GM18526 (cell line): ENCODE results near the gene PBX3.

Experiments
- POLR2A ChIP-seq: IDR thresholded peaks from 3 replicates; pipeline ENCODE4 v1.6.1; 2011; ENCODE audit not compliant: insufficient read length; ENCODE audit errors: extremely low read depth

Gene PBX3

DNA sequence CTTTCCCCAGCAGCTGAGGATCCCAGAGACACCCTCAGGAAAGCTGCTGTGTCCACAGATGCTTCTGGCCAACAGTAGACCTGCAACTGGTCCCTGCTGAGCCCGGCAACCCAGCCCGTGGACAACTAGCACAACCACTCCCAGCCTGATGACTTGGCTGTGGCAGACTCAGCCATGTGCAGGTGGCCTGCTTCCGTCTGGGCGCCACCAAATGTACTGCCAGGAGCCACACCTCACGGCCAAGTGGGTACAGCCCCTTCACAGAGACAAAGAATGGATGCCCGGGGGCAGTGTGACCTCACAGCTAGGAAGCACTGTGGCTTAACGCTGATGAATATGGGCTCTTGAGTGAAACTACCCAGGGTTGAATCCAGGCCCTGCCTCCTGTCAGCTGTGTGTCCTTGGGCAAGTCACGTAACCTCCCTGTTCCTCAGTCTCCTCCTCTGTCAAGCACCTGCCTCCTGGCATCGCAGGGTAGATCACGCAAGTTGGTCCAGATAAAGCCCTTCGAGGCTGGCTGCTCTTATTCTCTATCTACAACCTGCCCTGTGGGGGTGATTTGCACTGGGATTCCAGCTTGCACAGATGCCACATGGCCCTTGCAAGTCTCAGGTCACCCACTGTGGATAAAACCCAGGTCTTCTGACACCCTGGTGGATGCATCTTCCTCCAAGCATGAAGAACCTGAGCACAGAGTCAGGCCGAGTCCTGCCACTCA is 225.0 kb downstream of the PBX3 start:
- TF ChIP-seq POLR2A: no peak

- TF ChIP-seq POLR2A: no peak
Measured at GRCh38 chr9:125973547-125973946, 226.4 kb downstream of the PBX3 start.

DNA sequence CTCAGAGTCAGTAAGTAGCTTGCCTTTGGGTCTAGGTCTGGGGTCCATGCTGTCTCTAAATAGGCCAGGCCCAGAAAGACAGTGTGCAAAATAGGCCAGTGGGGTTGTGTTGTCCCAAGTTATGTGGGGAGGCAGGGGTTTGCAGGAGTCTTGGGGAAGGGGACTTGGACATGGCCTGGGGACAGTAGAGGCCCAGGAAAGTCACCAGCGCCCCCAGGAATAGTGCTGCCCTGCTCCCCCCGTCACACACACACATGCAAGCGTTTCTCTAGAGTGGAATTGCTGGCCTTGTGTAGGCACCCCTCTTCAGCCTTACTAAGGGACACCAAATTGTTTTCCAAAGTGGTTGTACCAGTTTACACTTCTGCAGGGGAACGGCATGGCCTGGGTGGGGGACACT is 227.5 kb downstream of the PBX3 start:
- TF ChIP-seq POLR2A: no peak

- TF ChIP-seq POLR2A: no peak
Measured at GRCh38 chr9:125977223-125977622, 230.1 kb downstream of the PBX3 start.

GRCh38 chr9:125979383-125979782 is 232.2 kb downstream of the PBX3 start:
- TF ChIP-seq POLR2A: no peak

GRCh38 chr9:125982798-125983406 is 235.7 kb downstream of the PBX3 start:
- no peak for TF ChIP-seq POLR2A

- no peak for TF ChIP-seq POLR2A
Measured at GRCh38 chr9:125983681-125984080, 236.5 kb downstream of the PBX3 start.

DNA sequence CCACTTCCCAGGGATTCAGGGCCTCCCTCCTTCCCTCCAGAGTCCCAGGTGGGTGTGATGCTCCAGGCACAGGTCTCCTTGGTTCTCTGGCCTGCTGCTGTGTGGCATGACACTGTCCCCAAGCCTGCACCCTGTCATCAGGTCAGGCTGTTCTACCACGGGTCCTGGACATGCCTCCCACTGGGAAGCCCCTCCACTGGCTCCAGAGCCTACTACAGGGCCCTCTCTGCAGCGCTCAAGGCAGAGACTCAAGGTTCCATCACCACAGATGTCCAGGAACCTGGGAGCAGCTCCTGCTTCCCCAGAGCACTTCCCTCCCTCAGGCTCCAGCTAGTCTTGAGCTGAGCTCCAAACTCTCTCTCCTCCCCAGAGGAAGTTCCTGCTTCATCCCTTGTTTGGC is 237.3 kb downstream of the PBX3 start:
- TF ChIP-seq POLR2A: no peak

GRCh38 chr9:125985142-125985997 is 238.2 kb downstream of the PBX3 start:
- no peak for TF ChIP-seq POLR2A

DNA sequence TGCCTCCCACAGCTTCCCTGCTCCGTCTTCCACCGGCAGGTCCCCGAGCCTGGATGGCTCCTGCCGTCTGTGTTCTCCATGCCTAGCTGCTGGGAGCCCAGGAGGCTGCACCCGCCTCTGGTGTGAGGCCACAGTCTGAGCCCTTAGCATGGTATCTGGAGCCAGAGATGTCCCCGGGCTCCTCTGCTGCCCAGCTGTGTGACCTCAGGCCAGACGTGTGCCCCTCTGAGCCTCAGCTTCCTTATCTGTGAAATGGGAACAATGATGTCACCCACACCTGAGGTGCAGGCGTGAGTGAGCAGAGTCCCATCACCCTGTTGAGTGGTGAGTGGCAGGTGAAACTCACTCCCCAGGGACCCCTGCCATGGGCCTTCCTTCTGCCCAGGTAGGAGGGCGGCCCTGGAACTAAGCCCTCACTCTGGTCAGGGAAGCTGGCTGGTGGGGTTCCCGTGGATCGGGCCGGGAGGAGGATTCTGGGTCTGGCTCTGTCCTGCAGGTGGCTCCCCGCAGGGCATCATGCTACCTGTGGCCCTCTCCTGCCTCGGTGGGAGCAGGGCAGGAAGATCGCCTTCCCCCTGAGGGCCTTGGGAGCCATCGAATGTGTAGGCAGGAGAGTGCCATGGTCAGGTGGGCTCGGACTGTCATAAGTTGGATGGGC is 239.0 kb downstream of the PBX3 start:
- no peak for TF ChIP-seq POLR2A

DNA sequence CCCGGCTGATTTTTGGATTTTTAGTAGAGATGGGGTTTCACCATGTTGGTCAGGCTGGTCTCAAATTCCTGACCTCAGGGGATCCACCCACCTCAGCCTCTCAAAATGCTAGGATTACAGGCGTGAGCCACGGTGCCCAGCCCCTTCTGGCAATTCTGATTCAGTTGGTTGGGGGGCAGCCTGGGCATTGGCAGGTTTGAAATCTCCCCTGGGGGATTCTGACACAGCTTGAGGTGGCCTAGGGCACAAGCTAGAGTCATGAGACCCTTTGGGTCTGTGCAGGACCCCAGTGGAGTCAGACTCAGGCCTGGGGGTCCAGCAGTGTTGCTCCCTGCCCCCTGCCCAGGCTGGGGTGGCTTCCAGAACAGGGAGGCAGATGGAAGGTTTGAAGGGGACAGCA is 239.8 kb downstream of the PBX3 start:
- TF ChIP-seq POLR2A: no peak

DNA sequence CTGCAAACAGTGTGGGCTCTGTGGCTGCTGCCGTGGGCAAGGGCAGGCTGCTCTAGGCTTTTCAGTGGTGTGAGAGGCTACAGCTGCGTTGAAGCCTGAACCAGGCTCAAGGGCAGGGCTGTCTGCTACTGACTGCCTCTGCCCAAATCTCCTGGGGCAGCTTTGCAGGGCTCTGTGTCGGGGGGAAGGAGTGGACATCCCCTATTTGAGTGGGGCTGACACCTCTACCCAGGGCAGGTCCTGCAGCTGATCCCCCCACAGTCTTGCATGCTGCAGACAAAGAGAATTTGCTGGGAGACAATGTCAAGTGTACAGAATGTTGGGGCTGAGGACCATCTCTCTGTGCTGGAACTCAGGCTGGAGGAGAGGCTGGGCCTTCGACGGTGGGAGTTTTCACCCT is 240.2 kb downstream of the PBX3 start:
- no peak for TF ChIP-seq POLR2A

DNA sequence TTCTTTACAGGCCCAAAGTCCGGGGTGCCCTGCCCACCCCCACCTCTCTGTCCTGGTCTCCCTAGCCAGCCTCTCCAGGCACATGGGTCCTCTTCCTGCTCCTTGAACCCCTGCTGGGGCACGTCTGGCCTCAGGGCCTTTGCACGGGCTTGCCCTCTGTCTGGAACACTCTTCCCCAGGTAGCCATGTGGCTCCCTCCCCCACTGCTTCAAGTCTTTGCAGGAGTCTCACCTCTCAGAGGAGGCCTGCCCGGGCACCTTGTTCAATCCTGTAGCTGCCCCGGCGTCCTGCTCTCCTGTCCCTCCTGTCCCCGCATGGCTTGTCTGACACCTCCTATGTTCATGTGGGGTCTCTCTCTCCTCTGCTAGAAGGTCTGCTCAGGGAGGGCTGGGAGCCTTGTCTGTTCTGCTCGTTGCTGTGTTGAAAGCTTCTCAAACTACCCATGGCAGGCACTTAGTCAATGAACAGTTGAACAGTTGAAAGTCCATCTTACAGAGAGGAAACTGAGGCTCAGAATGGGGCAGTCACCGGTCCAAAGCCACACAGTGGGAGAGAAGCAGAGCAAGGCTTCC is 241.4 kb downstream of the PBX3 start:
- no peak for TF ChIP-seq POLR2A

- no peak for TF ChIP-seq POLR2A
Measured at GRCh38 chr9:125989090-125989501, 241.9 kb downstream of the PBX3 start.

DNA sequence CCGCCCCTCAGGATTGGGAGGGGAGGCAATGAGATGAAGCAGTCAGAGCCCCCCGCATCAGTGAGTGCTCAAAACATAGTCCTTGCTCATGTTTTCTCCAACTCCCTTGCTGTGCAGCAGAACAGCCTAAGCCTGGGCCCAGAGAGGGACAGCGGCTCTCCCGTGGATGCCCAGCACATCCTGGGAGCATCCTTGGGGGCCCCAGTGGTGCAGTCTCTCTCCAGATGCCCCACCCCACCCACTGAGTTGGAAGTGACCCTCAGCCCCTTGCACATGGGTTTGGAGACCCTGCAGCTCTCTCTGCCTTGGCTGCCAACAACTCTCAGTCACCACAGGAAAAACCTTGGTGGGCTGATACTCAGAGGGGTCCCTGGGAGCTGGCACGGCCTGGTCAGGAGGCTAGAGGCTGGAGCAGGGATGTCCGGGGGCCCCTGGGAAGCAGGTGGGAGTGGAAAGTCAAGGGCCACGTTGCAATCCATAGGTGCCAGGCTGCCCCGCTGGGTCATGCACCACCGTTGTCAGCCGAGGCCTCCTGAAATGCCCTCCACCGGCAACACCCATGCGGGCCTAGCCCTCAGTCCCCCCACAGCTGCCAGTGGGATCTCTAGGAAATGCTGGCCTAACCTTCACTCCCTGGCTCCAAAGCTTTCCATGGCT is 242.5 kb downstream of the PBX3 start:
- TF ChIP-seq POLR2A: no peak
